Ovary (tissue), 3 donors: ENCODE results near the gene KCNMA1.

Experiments
- CTCF ChIP-seq, 3 donors: fragments of 450-650 bp in 2 of 3; fragments of 200-600 bp in 1 of 3; IDR thresholded peaks; one replicate each; pipeline versions ENCODE4 v1.5.1 to v1.8.0; 2016 to 2022; ENCODE audit warnings: antibody characterized with exemption in 3 of 3, mild to moderate bottlenecking in 1 of 3
- EP300 ChIP-seq: sonication (generic); formaldehyde crosslinking; IDR thresholded peaks from one replicate; pipeline ENCODE4 v1.6.1; 2017; ENCODE audit warnings: antibody characterized with exemption
- POLR2A ChIP-seq: fragments of 450-650 bp; IDR thresholded peaks from one replicate; pipeline ENCODE4 v1.6.1; 2017; ENCODE audit warnings: antibody characterized with exemption, mild to moderate bottlenecking, moderate library complexity
- donor health status: DM: no; HTN: no; CAD: no.

GRCh38 chr10:76990561-76990960, 647.0 kb downstream of the KCNMA1 start:
- no peak for TF ChIP-seq CTCF (IDR thresholded peaks at IDR 0.05)
- no peak for TF ChIP-seq POLR2A
- TF ChIP-seq EP300: no peak
